Left lung (tissue), 10 donors: Measurements from ENCODE around the gene CYFIP1. TPM values are rescaled to one million over a fixed set of nuclear protein-coding genes. Genes with fewer than 3 reads are reported as not detected.

ENCODE experiments used
- ATAC-seq: fragments of 200-7000 bp; cut with Tn5 transposase; one replicate; pipeline ENCODE4 v1.9.1; 2020; ENCODE audit warnings: moderate library complexity
- DNase-seq, 4 donors: peaks; one replicate each; pipeline ENCODE4 v3.0.0-alpha.2; 2013 to 2020
- H3K27ac ChIP-seq, 2 donors: fragments of 200-600 bp; sonication (generic) in 1 of 2; one replicate each; pipeline versions ENCODE4 v1.5.0 to v1.8.0; 2020 to 2021
- H3K27me3 ChIP-seq, 2 donors: fragments of 200-600 bp; sonication (generic) in 1 of 2; one replicate each; pipeline versions ENCODE4 v1.5.0 to v1.8.0; 2020 to 2021
- H3K36me3 ChIP-seq, 2 donors: fragments of 200-600 bp; sonication (generic) in 1 of 2; one replicate each; pipeline versions ENCODE4 v1.5.0 to v1.8.0; 2020 to 2021
- H3K4me1 ChIP-seq, 2 donors: fragments of 200-600 bp; one replicate each; pipeline ENCODE4 v1.8.0; 2021
- H3K4me3 ChIP-seq, 2 donors: fragments of 200-600 bp; sonication (generic) in 1 of 2; one replicate each; pipeline versions ENCODE4 v1.5.0 to v1.8.0; 2020 to 2021; ENCODE audit warnings: mild to moderate bottlenecking in 1 of 2
- H3K9me3 ChIP-seq, 2 donors: fragments of 200-600 bp; sonication (generic) in 1 of 2; one replicate each; pipeline versions ENCODE4 v1.5.0 to v1.8.0; 2020 to 2021
- CTCF ChIP-seq, 2 donors: fragments of 200-600 bp; sonication (generic) in 1 of 2; IDR thresholded peaks; one replicate each; pipeline versions ENCODE4 v1.5.0 to v1.8.0; 2021; ENCODE audit warnings: antibody characterized with exemption in 2 of 2
- intact Hi-C, 2 donors: fragments of 100-400 bp; cut with DNase I; formaldehyde crosslinking; loops; one replicate each; pipeline versions ENCODE4 v1.11.2 to v1.14.2; 2022
- polyA plus RNA-seq, 6 donors: library from polyadenylated mRNA; unstranded; fragments of 120-200 nt; gene quantifications; one replicate each; pipeline ENCODE4 v1.2.1, GENCODE V29; 2013; ENCODE audit not compliant: insufficient read length in 6 of 6
- total RNA-seq, 2 donors: library from RNA; stranded (reverse); fragmentation: NEBNext Ultra II Directional; extraction: Animal tissue kit (Norgen Biotek cat#: 25700); gene quantifications; one replicate each; pipeline ENCODE4 v1.2.1, GENCODE V29; 2021
- donor health status: DM: no; HTN: yes; CAD: no.
- donor health status: DM: no; HTN: no; CAD: no.

Gene CYFIP1
- total and polyA plus RNA-seq, 8 donors, result 85.6 to 164 (median 92.3) TPM

- H3K4me1 ChIP-seq, result peaks cover 9 to 57% of the 10 kb centered on the region in 2 donors
- intact Hi-C loops, result no loop called here
- DNase-seq, result peak in 1 of 4 donors; percentile 43
- peak; percentile 71 for ATAC-seq
- peak overlapping the region; percentile 33 to 48 for H3K27ac ChIP-seq
- peaks cover 0 to 30% of the 10 kb centered on the region in 2 donors for H3K36me3 ChIP-seq
- no peaks in the 10 kb centered on the region for H3K9me3 ChIP-seq
- no peak overlapping the region for H3K4me3 ChIP-seq
- no peak for TF ChIP-seq CTCF (IDR thresholded peaks at IDR 0.05)
- no peaks in the 10 kb centered on the region for H3K27me3 ChIP-seq
Observed at GRCh38 chr15:22949074-22949547, 31.1 kb downstream of the CYFIP1 start.

GRCh38 chr15:22948056-22948455, 32.1 kb downstream of the CYFIP1 start:
- H3K27ac ChIP-seq, result peak overlapping the region in 1 of 2 donors; percentile 48
- no peak overlapping the region for H3K4me3 ChIP-seq
- intact Hi-C loops, result no loop called here
- peaks cover 0 to 41% of the 10 kb centered on the region in 2 donors for H3K36me3 ChIP-seq
- ATAC-seq (no peak), DNase-seq (no peak)
- peaks cover 8 to 52% of the 10 kb centered on the region in 2 donors for H3K4me1 ChIP-seq
- no peaks in the 10 kb centered on the region for H3K27me3 ChIP-seq
- no peaks in the 10 kb centered on the region for H3K9me3 ChIP-seq
- TF ChIP-seq CTCF (IDR thresholded peaks at IDR 0.05), result no peak

GRCh38 chr15:22947101-22948000, 32.8 kb downstream of the CYFIP1 start:
- intact Hi-C loops, result no loop called here
- Histone ChIP-seq H3K27me3 (no peaks in the 10 kb centered on the region), H3K4me3 (no peak overlapping the region), H3K27ac (peak overlapping the region in 1 of 2 donors; percentile 48), H3K36me3 (peaks cover 0 to 48% of the 10 kb centered on the region in 2 donors), H3K9me3 (no peaks in the 10 kb centered on the region), H3K4me1 (peaks cover 3 to 45% of the 10 kb centered on the region in 2 donors)
- ATAC-seq (no peak), DNase-seq (peak in 1 of 4 donors; percentile 76)
- no peak for TF ChIP-seq CTCF (IDR thresholded peaks at IDR 0.05)

- intact Hi-C loops, result no loop called here
- no peak overlapping the region for H3K4me3 ChIP-seq
- no peak for TF ChIP-seq CTCF (IDR thresholded peaks at IDR 0.05)
- ATAC-seq (no peak), DNase-seq (no peak)
- H3K36me3 ChIP-seq, result peaks cover 0 to 63% of the 10 kb centered on the region in 2 donors
- no peaks in the 10 kb centered on the region for H3K27me3 ChIP-seq
- H3K9me3 ChIP-seq, result no peaks in the 10 kb centered on the region
- H3K27ac ChIP-seq, result no peak overlapping the region
- H3K4me1 ChIP-seq, result peaks cover 0 to 26% of the 10 kb centered on the region in 2 donors
Observed at GRCh38 chr15:22945071-22945470, 35.1 kb downstream of the CYFIP1 start.

- Histone ChIP-seq H3K36me3 (peaks cover 0 to 65% of the 10 kb centered on the region in 2 donors), H3K27ac (no peak overlapping the region), H3K4me3 (no peak overlapping the region), H3K9me3 (no peaks in the 10 kb centered on the region), H3K27me3 (no peaks in the 10 kb centered on the region), H3K4me1 (peaks cover 0 to 22% of the 10 kb centered on the region in 2 donors)
- DNase-seq, result no peak
- no peak for TF ChIP-seq CTCF (IDR thresholded peaks at IDR 0.05)
- intact Hi-C loops, result no loop called here
- no peak for ATAC-seq
Observed at GRCh38 chr15:22944651-22945050, 35.5 kb downstream of the CYFIP1 start.
